Left colon (tissue), 2 donors: ENCODE data around the gene TMEM117. TPM values are rescaled to one million over a fixed set of nuclear protein-coding genes. Genes with fewer than 3 reads are reported as not detected.

Experiments used
- ATAC-seq: fragments of 200-7000 bp; cut with Tn5 transposase; one replicate; pipeline ENCODE4 v1.9.1; 2020; ENCODE audit warnings: mild to moderate bottlenecking, moderate library complexity
- DNase-seq, 2 donors: peaks; one replicate each; pipeline ENCODE4 v3.0.0-alpha.2; 2020
- intact Hi-C, 2 donors: fragments of 100-400 bp; cut with DNase I in 1 of 2; cut with micrococcal nuclease in 1 of 2; formaldehyde crosslinking; loops; one replicate each; pipeline versions ENCODE4 v1.11.2 to v1.14.0; 2022; cut with DNase I, micrococcal nuclease
- total RNA-seq, 2 donors: library from RNA; stranded (reverse); fragmentation: NEBNext Ultra II Directional; extraction: Animal tissue kit (Norgen Biotek cat#: 25700); gene quantifications; one replicate each; pipeline ENCODE4 v1.2.1, GENCODE V29; 2021
- donor health status: DM: no; HTN: no; CAD: no.
- donor health status: DM: yes; HTN: yes; CAD: no.

The TMEM117 gene
- total RNA-seq, 2 donors from 2014 or later, result 10.5 to 11.5 TPM

- ATAC-seq (peak; percentile 99), DNase-seq (peak; percentile 15 to 41)
- intact Hi-C loops, result no loop called here
These were observed 460.8 kb downstream of the TMEM117 start for GRCh38 chr12:44296624-44297197.

GRCh38 chr12:44299524-44299923 is 463.6 kb downstream of the TMEM117 start:
- intact Hi-C loops, result no loop called here
- no peak for ATAC-seq
- no peak for DNase-seq

DNA sequence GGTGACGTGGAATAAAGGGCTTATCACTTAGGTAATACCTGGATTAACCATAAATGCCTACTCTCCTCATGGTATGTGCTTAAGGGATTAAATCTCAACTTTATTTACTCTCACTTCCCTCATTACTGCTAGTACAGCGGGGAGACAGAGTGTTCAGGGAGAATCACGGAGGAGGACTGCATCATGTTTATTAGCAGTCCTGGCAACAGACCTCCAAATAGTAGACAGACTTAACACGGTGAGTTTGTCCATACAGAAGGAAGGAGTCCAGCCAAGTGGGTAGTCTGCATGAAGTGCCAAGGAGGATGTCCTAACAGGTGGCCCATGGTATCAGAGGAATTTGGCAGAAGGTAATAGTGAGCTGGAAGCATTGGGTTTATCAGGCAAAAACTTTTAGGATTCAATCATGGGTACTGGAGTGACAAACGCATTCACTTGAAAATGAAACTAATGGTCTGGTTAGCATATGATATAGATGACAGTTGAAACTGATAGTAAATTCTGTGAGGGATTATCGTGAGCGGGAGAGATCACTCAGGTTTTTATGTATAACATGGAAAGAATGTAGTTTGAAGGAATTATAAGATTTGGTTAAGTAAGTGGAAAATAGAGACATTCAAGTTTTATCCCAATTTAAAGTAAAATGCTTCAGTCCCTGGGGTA is 471.8 kb downstream of the TMEM117 start:
- no peak for DNase-seq
- no peak for ATAC-seq
- intact Hi-C loops, result no loop called here

DNA sequence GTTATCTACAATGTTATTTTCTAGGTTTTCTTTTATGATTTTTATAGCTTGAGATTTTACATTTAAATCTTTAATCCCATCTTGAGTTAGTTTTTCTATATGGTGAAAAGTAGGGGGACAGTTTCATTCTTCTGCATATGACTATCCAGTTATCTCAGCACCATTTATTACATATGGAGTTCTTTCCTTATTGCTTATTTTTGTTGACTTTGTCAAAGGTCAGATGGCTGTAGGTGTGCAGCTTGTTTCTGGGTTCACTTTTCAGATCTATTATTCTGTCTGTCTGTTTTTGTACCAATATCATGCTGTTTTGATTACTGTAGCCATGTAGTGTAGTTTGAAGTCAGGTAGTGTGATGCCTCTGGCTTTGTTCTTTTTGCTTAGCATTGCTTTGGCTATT is 477.3 kb downstream of the TMEM117 start:
- intact Hi-C loops, result no loop called here
- ATAC-seq (peak; percentile 82), DNase-seq (no peak)

GRCh38 chr12:44314007-44314500 is 478.2 kb downstream of the TMEM117 start:
- ATAC-seq, result no peak
- intact Hi-C loops, result no loop called here
- no peak for DNase-seq

- peak; percentile 66 for ATAC-seq
- intact Hi-C loops, result no loop called here
- no peak for DNase-seq
These were observed 481.8 kb downstream of the TMEM117 start for GRCh38 chr12:44317651-44318126.

DNA sequence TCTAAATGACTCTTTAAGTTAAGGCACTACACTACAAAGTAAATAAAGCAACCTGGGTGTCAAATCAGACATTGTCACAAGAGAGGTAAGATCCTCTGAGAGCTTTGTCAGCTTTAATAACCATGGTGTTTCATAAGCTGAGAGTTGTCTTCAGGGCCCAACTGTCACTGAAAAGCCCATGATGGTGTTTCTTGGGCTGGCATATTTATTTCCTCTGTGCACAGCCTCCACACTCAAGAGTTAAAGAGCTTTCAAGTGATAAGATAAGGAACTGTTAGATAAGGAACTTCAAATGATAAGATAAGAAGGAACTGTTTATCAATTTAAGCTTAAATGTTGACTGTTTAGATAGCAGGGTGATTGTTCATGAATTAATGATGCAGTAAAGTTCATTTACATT is 495.4 kb downstream of the TMEM117 start:
- peak; percentile 31 for ATAC-seq
- intact Hi-C loops, result no loop called here
- no peak for DNase-seq

DNA sequence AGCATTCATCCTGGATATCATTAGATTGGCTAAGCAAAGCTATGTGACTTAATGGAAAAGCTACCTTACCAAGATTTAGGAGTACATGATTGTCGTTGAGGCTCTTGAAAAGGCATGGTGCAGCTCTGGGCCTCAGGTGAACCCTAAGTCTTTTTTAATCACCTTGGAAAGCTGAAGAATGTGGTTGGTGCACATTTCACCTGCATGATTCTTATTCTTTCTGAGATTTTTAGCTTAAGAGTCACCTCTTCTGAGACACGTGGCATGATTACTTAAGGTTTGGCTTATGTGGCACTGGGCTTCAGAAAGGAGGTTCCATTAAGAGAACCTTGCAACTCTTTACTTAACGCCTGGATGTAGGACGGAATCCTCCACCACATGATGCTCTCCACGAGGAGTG is 498.5 kb downstream of the TMEM117 start:
- DNase-seq (no peak), ATAC-seq (no peak)
- intact Hi-C loops, result no loop called here

DNA sequence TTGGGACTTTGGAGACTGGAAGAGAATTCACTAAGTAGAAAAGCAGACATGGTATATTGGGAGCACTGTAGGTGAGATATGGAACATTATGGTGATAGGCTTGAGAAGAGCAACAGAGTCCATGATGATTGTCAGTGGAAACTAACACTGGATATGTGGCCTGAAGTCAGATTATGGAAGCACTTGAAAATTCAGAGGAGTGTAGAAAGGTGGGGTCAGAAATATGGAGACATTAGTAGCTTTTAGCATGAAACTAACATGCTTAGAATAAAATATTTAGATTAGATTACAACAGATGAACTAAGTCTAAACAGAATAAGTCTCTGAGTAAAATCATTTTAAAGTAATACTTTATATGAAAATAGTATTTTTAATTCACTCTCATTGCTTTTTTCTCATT is 499.1 kb downstream of the TMEM117 start:
- intact Hi-C loops, result no loop called here
- no peak for DNase-seq

GRCh38 chr12:44336577-44336976 is 500.7 kb downstream of the TMEM117 start:
- intact Hi-C loops, result no loop called here
- ATAC-seq (no peak), DNase-seq (no peak)

More for the DNA sequence above, 499.1 kb downstream of the TMEM117 start:
- no peak for ATAC-seq

GRCh38 chr12:44342371-44342770 is 506.5 kb downstream of the TMEM117 start:
- intact Hi-C loops, result no loop called here
- ATAC-seq, result no peak
- no peak for DNase-seq

- no peak for DNase-seq
- intact Hi-C loops, result loop anchor here in 1 of 2 donors (2.0 kb wide), 1 partner anchor 62 kb away; no protein-coding TSS in a partner anchor
- ATAC-seq, result no peak
These were observed 511.3 kb downstream of the TMEM117 start for GRCh38 chr12:44347145-44347544.

GRCh38 chr12:44357494-44357893 is 521.6 kb downstream of the TMEM117 start:
- DNase-seq, result no peak
- ATAC-seq, result no peak
- intact Hi-C loops, result no loop called here

GRCh38 chr12:44358636-44359035 is 522.8 kb downstream of the TMEM117 start:
- ATAC-seq, result peak; percentile 44
- DNase-seq, result no peak
- intact Hi-C loops, result no loop called here

DNA sequence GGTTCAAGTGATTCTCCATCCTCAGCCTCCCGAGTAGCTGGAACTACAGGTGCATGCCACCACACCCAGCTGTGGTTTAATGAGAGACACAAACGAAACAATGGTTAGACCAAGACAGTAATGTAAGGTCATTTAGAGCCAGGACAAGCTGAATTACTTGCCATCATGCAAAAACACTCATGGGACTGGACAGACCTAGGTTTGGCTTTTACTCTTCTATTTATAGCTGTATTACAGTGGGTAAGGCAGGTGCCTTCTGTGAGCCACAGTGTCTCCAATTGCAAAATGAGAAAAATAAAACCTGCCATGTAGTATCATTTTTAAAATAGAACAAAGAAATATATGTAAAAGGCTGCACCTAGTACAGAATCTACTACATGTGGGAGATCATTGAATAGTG is 527.1 kb downstream of the TMEM117 start:
- DNase-seq (no peak), ATAC-seq (no peak)
- intact Hi-C loops, result no loop called here

- intact Hi-C loops, result no loop called here
- DNase-seq, result no peak
- no peak for ATAC-seq
These were observed 531.3 kb downstream of the TMEM117 start for GRCh38 chr12:44367136-44367535.

GRCh38 chr12:44367916-44368315 is 532.0 kb downstream of the TMEM117 start:
- ATAC-seq, result no peak
- no peak for DNase-seq
- intact Hi-C loops, result no loop called here

DNA sequence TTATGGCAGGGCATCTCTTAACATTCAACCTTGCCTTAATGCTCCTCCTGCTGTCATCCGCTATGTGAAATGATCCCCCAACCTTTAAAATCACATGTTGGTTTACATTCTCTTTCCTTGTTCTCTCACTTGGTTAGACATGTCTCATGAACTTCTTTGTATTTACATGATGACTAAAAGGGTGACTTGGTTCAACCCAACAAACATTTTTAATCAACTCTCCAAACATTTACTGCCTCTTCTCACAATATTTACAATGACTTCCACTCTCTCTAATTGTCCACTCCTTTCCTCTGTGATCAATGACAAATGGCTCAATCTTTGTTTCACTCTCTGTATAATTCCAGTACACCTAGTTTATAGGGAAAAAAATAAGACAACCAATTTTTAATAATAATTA is 534.1 kb downstream of the TMEM117 start:
- DNase-seq (no peak), ATAC-seq (no peak)
- intact Hi-C loops, result no loop called here

DNA sequence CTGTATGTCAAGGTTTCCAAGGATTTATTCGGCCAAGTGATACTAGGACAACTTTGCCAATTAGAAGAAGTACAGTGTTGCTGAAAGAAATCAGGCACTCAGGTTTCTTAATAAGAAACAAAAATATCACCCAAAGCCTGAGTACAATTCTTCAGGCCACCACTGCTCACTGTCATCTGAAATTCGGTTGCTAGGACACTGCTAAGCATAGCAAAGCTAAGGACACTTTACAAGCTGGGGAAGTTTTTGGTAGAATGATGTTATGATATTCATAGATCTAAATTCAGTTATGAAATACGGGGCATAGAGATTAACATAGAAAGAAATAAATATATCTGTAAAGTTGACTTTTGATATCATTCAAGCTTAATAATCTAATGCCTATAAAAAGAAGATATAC is 535.1 kb downstream of the TMEM117 start:
- intact Hi-C loops, result no loop called here
- no peak for ATAC-seq
- no peak for DNase-seq

DNA sequence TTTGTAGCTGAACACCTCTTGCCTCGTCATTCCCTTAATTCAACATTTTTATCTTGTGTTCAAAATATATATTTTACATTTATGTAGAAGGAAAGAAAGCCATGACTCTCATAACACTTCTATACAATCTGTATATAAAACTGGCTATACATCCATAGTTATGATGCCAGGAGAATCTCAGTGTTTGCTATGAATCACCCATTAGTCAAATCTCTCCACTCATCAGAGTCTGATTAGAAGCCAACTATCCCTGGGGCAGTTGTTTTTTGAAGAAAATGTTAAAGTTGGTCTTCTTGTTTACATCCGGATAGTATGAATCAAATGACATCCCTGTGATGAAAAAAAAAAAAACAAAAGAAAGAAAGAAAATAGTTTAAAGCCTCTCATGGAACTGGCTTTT is 536.4 kb downstream of the TMEM117 start:
- intact Hi-C loops, result no loop called here
- ATAC-seq, result no peak
- DNase-seq, result no peak

DNA sequence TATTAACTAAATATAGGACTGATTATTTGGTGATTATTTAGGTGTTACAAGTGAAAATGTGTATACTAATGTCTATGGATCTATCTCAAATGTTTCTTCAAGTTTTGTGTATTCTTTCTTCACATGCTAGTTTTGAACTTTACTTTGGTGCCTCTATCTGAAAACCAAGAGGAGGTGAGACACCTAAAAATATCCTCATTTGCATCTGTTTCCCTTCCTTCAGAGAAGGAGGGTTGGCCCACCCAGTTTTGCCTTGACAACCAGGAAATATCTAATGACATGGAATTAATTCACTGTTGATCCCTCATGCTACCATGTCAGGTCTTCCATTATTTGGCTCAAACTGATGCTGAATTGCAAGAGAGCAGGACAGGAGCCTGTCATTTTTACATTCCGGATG is 539.8 kb downstream of the TMEM117 start:
- intact Hi-C loops, result no loop called here
- no peak for ATAC-seq
- DNase-seq, result no peak
